Left lung (tissue), 10 donors: ENCODE results near the gene LIMK2. TPM values are rescaled to one million over a fixed set of nuclear protein-coding genes. Genes with fewer than 3 reads are reported as not detected.
"Not testable (repeated sequence)": the region's sequence is repeated elsewhere in the genome, so short reads cannot be mapped to it uniquely, and the experiment has no call there.

Source experiments
- ATAC-seq: fragments of 200-7000 bp; cut with Tn5 transposase; one replicate; pipeline ENCODE4 v1.9.1; 2020; ENCODE audit warnings: moderate library complexity
- DNase-seq, 4 donors: peaks; one replicate each; pipeline ENCODE4 v3.0.0-alpha.2; 2013 to 2020
- H3K27ac ChIP-seq, 2 donors: fragments of 200-600 bp; sonication (generic) in 1 of 2; one replicate each; pipeline versions ENCODE4 v1.5.0 to v1.8.0; 2020 to 2021
- H3K27me3 ChIP-seq, 2 donors: fragments of 200-600 bp; sonication (generic) in 1 of 2; one replicate each; pipeline versions ENCODE4 v1.5.0 to v1.8.0; 2020 to 2021
- H3K36me3 ChIP-seq, 2 donors: fragments of 200-600 bp; sonication (generic) in 1 of 2; one replicate each; pipeline versions ENCODE4 v1.5.0 to v1.8.0; 2020 to 2021
- H3K4me1 ChIP-seq, 2 donors: fragments of 200-600 bp; one replicate each; pipeline ENCODE4 v1.8.0; 2021
- H3K4me3 ChIP-seq, 2 donors: fragments of 200-600 bp; sonication (generic) in 1 of 2; one replicate each; pipeline versions ENCODE4 v1.5.0 to v1.8.0; 2020 to 2021; ENCODE audit warnings: mild to moderate bottlenecking in 1 of 2
- H3K9me3 ChIP-seq, 2 donors: fragments of 200-600 bp; sonication (generic) in 1 of 2; one replicate each; pipeline versions ENCODE4 v1.5.0 to v1.8.0; 2020 to 2021
- CTCF ChIP-seq, 2 donors: fragments of 200-600 bp; sonication (generic) in 1 of 2; IDR thresholded peaks; one replicate each; pipeline versions ENCODE4 v1.5.0 to v1.8.0; 2021; ENCODE audit warnings: antibody characterized with exemption in 2 of 2
- intact Hi-C, 2 donors: fragments of 100-400 bp; cut with DNase I; formaldehyde crosslinking; loops; one replicate each; pipeline versions ENCODE4 v1.11.2 to v1.14.2; 2022
- polyA plus RNA-seq, 6 donors: library from polyadenylated mRNA; unstranded; fragments of 120-200 nt; gene quantifications; one replicate each; pipeline ENCODE4 v1.2.1, GENCODE V29; 2013; ENCODE audit not compliant: insufficient read length in 6 of 6
- total RNA-seq, 2 donors: library from RNA; stranded (reverse); fragmentation: NEBNext Ultra II Directional; extraction: Animal tissue kit (Norgen Biotek cat#: 25700); gene quantifications; one replicate each; pipeline ENCODE4 v1.2.1, GENCODE V29; 2021
- donor health status: DM: no; HTN: yes; CAD: no.
- donor health status: DM: no; HTN: no; CAD: no.

LIMK2 gene
- total and polyA plus RNA-seq, 8 donors = 47.4 to 87.6 (median 53.6) TPM

GRCh38 chr22:31206460-31206859, 5.6 kb upstream of the LIMK2 start:
- ATAC-seq = peak; percentile 6
- intact Hi-C loops = not testable (repeated sequence)

GRCh38 chr22:31206896-31207687, 5.0 kb upstream of the LIMK2 start:
- DNase-seq (peak in 3 of 4 donors; percentile 69 to 87 (median 81)), ATAC-seq (peak; percentile 72)
- Histone ChIP-seq H3K4me1 (peaks cover 8 to 65% of the 10 kb centered on the region in 2 donors), H3K4me3 (no peak overlapping the region), H3K36me3 (peaks cover 0 to 28% of the 10 kb centered on the region in 2 donors), H3K9me3 (no peaks in the 10 kb centered on the region), H3K27ac (peak overlapping the region; percentile 33 to 60), H3K27me3 (no peaks in the 10 kb centered on the region)
- no peak for TF ChIP-seq CTCF (IDR thresholded peaks at IDR 0.05)
- intact Hi-C loops = no loop called here

More at GRCh38 chr22:31206460-31206859, 5.6 kb upstream of the LIMK2 start:
- H3K9me3 ChIP-seq, DNase-seq, H3K27me3 ChIP-seq, H3K4me3 ChIP-seq: not testable (repeated sequence)
- Histone ChIP-seq H3K27ac (peak overlapping the region in 1 of 2 donors; percentile 60), H3K36me3 (peaks cover 0 to 35% of the 10 kb centered on the region in 2 donors), H3K4me1 (peaks cover 3 to 61% of the 10 kb centered on the region in 2 donors)

GRCh38 chr22:31210556-31211421, 1.3 kb upstream of the LIMK2 start:
- Histone ChIP-seq H3K4me3 (no peak overlapping the region), H3K4me1 (peaks cover 10 to 80% of the 10 kb centered on the region in 2 donors), H3K9me3 (no peaks in the 10 kb centered on the region), H3K36me3 (peaks cover 0 to 4% of the 10 kb centered on the region in 2 donors), H3K27ac (peak overlapping the region; percentile 75 to 79), H3K27me3 (no peaks in the 10 kb centered on the region)
- intact Hi-C loops = no loop called here
- DNase-seq = peak in 1 of 4 donors; percentile 66
- TF ChIP-seq CTCF (IDR thresholded peaks at IDR 0.05) = no peak
- no peak for ATAC-seq

- H3K4me1 ChIP-seq = peaks cover 10 to 82% of the 10 kb centered on the region in 2 donors
Measured at GRCh38 chr22:31211482-31211861, 626 bp upstream of the LIMK2 start.

More at GRCh38 chr22:31211482-31211861, 626 bp upstream of the LIMK2 start:
- Histone ChIP-seq H3K27me3 (no peaks in the 10 kb centered on the region), H3K27ac (peak overlapping the region; percentile 75 to 79), H3K4me3 (peak overlapping the region; percentile 83 to 84), H3K36me3 (no peaks in the 10 kb centered on the region), H3K9me3 (no peaks in the 10 kb centered on the region)
- ATAC-seq = no peak
- no peak for DNase-seq
- intact Hi-C loops = no loop called here
- no peak for TF ChIP-seq CTCF (IDR thresholded peaks at IDR 0.05)
